B cell (primary cell): Measurements from ENCODE around the gene PTPN11. TPM values are rescaled to one million over a fixed set of nuclear protein-coding genes. Genes with fewer than 3 reads are reported as not detected.

Experiments used
- ATAC-seq: fragments of 200-7000 bp; cut with Tn5 transposase; one replicate; pipeline ENCODE4 v1.10.0; 2021; ENCODE audit warnings: low read depth, mild to moderate bottlenecking, moderate number of reproducible peaks, moderate library complexity
- CTCF ChIA-PET: fragments of 350-600 bp; sonication (Branson Sonifier 250); formaldehyde crosslinking; loops from one replicate; lab custom pipeline; 2021; ENCODE audit warnings: antibody characterized with exemption, inconsistent platforms; lab: Charles Lee
- POLR2A ChIA-PET: fragments of 350-600 bp; sonication (Branson Sonifier 250); formaldehyde crosslinking; loops from one replicate; lab custom pipeline; 2021; ENCODE audit warnings: antibody characterized with exemption; lab: Charles Lee
- DNase-seq: peaks from one replicate; pipeline ENCODE4 v3.0.0; 2013
- H2AFZ ChIP-seq: 2 replicates; pipeline ENCODE4 v1.6.1; 2012; ENCODE audit warnings: mild to moderate bottlenecking, low read depth, low read length; ENCODE audit not compliant: insufficient read depth, poor library complexity, severe bottlenecking
- H3K27ac ChIP-seq, 2 donors: 1 replicate in 1 of 2; 2 replicates in 1 of 2; pipeline ENCODE4 v1.5.1; 2012 to 2013; ENCODE audit warnings: low read length in 2 of 2, mild to moderate bottlenecking in 2 of 2, moderate library complexity in 1 of 2
- H3K27me3 ChIP-seq, 4 experiments: fragments of 200-600 bp in 1 of 4; sonication (generic) in 1 of 4; replicated peaks in 1 of 4; 1 replicate in 2 of 4; 2 replicates in 2 of 4; pipeline versions ENCODE4 v1.6.1 to v1.7.0; 2013 to 2016; ENCODE audit warnings: low read length in 3 of 4, mild to moderate bottlenecking in 2 of 4, mixed read lengths in 1 of 4, moderate library complexity in 1 of 4; ENCODE audit not compliant: insufficient read depth in 4 of 4, control insufficient read depth in 3 of 4; ENCODE audit errors: control extremely low read depth in 1 of 4
- H3K36me3 ChIP-seq, 2 experiments: replicated peaks in 1 of 2; 1 replicate in 1 of 2; 2 replicates in 1 of 2; pipeline versions ENCODE4 v1.6.1 to v1.7.1; 2013; ENCODE audit warnings: low read length in 1 of 2; ENCODE audit not compliant: insufficient read depth in 2 of 2, control insufficient read depth in 1 of 2; ENCODE audit errors: control extremely low read depth in 1 of 2, extremely low read depth in 1 of 2
- H3K4me1 ChIP-seq, 2 donors: fragments of 200-600 bp in 1 of 2; sonication (generic) in 1 of 2; 1 replicate in 1 of 2; 2 replicates in 1 of 2; pipeline versions ENCODE4 v1.5.1 to v1.6.1; 2013 to 2017; ENCODE audit warnings: low read length in 2 of 2; ENCODE audit not compliant: control insufficient read depth in 2 of 2, insufficient read depth in 2 of 2
- H3K4me2 ChIP-seq: replicated peaks from 2 replicates; pipeline ENCODE3; 2012; ENCODE audit warnings: mild to moderate bottlenecking, low read depth, low read length; ENCODE audit not compliant: poor library complexity, severe bottlenecking
- H3K4me3 ChIP-seq, 5 experiments: fragments of 200-600 bp in 1 of 5; sonication (generic) in 1 of 5; 1 replicate in 3 of 5; 2 replicates in 2 of 5; pipeline versions ENCODE4 v1.5.1 to v1.7.0; 2011 to 2016; ENCODE audit warnings: low read length in 4 of 5, mild to moderate bottlenecking in 4 of 5, low read depth in 2 of 5, control low read depth in 1 of 5, moderate library complexity in 1 of 5; ENCODE audit not compliant: insufficient read depth in 1 of 5; ENCODE audit errors: control extremely low read depth in 1 of 5, extremely low read depth in 1 of 5
- H3K79me2 ChIP-seq: fragments of 200-600 bp; sonication (generic); one replicate; pipeline ENCODE4 v1.6.0; 2016; ENCODE audit warnings: low read length; ENCODE audit not compliant: control insufficient read depth, insufficient read depth
- H3K9ac ChIP-seq: fragments of 200-600 bp; sonication (generic); 2 replicates; pipeline ENCODE4 v1.6.1; 2017; ENCODE audit warnings: mild to moderate bottlenecking, low read length, moderate library complexity
- H3K9me3 ChIP-seq, 3 donors: one replicate each; pipeline versions ENCODE4 v1.6.1 to v1.7.1; 2013; ENCODE audit warnings: low read length in 2 of 3; ENCODE audit not compliant: control insufficient read depth in 2 of 3, insufficient read depth in 1 of 3; ENCODE audit errors: control extremely low read depth in 1 of 3
- H4K20me1 ChIP-seq: 2 replicates; pipeline ENCODE4 v1.6.0; 2012; ENCODE audit warnings: mild to moderate bottlenecking, low read length; ENCODE audit not compliant: insufficient read depth, control insufficient read depth, poor library complexity, severe bottlenecking
- H3K27ac Mint-ChIP-seq: one replicate; pipeline ENCODE4 v1.8.0; 2021; ENCODE audit warnings: mixed read lengths
- H3K27me3 Mint-ChIP-seq: one replicate; pipeline ENCODE4 v1.8.0; 2021; ENCODE audit warnings: mixed read lengths
- H3K4me1 Mint-ChIP-seq: one replicate; pipeline ENCODE4 v1.8.0; 2021; ENCODE audit warnings: mixed read lengths
- H3K4me3 Mint-ChIP-seq: one replicate; pipeline ENCODE4 v1.8.0; 2021; ENCODE audit warnings: mixed read lengths
- H3K9me3 Mint-ChIP-seq: one replicate; pipeline ENCODE4 v1.8.0; 2022; ENCODE audit warnings: mixed read lengths; ENCODE audit not compliant: insufficient read depth
- EZH2 ChIP-seq: IDR thresholded peaks from 2 replicates; pipeline ENCODE4 v1.6.1; 2012; ENCODE audit warnings: borderline replicate concordance, low read depth, mild to moderate bottlenecking, moderate library complexity, low read length; ENCODE audit not compliant: insufficient read depth, poor library complexity, severe bottlenecking
- WGBS: methylation state at CpG from one replicate; pipeline ENCODE4 v1.1.5; 2013; ENCODE audit warnings: missing lambda C conversion rate; ENCODE audit not compliant: insufficient coverage; 5-methylcytosine and 5-hydroxymethylcytosine counted together
- intact Hi-C: fragments of 100-400 bp; cut with micrococcal nuclease; formaldehyde crosslinking; loops from one replicate; pipeline ENCODE4 v1.10.0; 2022
- polyA plus RNA-seq: library from polyadenylated mRNA; depleted of rRNA; stranded (reverse); fragments of >200 nt; gene quantifications from 2 replicates; pipeline ENCODE4 v1.2.3, GENCODE V29; 2012
- total RNA-seq, 2 donors: library from RNA; stranded (reverse); fragments of 120-200 nt in 1 of 2; gene quantifications; 1 replicate in 1 of 2; 2 replicates in 1 of 2; pipeline versions ENCODE4 v1.2.3 to v1.2.4, GENCODE V29; 2013 to 2022
- TF ChIP-seq, protein P1 (sequence below): fragments of 200-600 bp; IDR thresholded peaks from one replicate; pipeline ENCODE4 v1.8.0; 2022; ENCODE audit warnings: antibody characterized with exemption, mild to moderate bottlenecking

Gene PTPN11
- total and polyA plus RNA-seq, 2 donors (not counting 1 experiment from before 2014, with no cell fraction given) = 7.8 to 53.1 TPM

GRCh38 chr12:112427760-112428159 lies 9.0 kb downstream of the PTPN11 start:
- no peak overlapping the region for H3K27ac Mint-ChIP-seq
- intact Hi-C loops = no loop called here
- peaks cover 18% of the 10 kb centered on the region for H3K4me1 Mint-ChIP-seq
- POLR2A ChIA-PET = no interaction called here
- Histone ChIP-seq H3K4me2 (no peak overlapping the region), H3K79me2 (peaks cover 94% of the 10 kb centered on the region), H3K27me3 (no peaks in the 10 kb centered on the region), H3K27ac (no peak overlapping the region), H4K20me1 (peaks cover 42% of the 10 kb centered on the region), H3K36me3 (peaks cover 0 to 2% of the 10 kb centered on the region in 2 experiments), H3K9ac (no peak overlapping the region), H3K9me3 (no peaks in the 10 kb centered on the region), H3K4me3 (no peak overlapping the region), H3K4me1 (no peaks in the 10 kb centered on the region), H2AFZ (no peak overlapping the region)
- no peak for ATAC-seq
- DNase-seq = no peak
- TF ChIP-seq, protein P1, sequence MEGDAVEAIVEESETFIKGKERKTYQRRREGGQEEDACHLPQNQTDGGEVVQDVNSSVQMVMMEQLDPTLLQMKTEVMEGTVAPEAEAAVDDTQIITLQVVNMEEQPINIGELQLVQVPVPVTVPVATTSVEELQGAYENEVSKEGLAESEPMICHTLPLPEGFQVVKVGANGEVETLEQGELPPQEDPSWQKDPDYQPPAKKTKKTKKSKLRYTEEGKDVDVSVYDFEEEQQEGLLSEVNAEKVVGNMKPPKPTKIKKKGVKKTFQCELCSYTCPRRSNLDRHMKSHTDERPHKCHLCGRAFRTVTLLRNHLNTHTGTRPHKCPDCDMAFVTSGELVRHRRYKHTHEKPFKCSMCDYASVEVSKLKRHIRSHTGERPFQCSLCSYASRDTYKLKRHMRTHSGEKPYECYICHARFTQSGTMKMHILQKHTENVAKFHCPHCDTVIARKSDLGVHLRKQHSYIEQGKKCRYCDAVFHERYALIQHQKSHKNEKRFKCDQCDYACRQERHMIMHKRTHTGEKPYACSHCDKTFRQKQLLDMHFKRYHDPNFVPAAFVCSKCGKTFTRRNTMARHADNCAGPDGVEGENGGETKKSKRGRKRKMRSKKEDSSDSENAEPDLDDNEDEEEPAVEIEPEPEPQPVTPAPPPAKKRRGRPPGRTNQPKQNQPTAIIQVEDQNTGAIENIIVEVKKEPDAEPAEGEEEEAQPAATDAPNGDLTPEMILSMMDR = no peak
- no peak for TF ChIP-seq EZH2
- 100% methylated on average over 2 of the region's 2 CpGs for WGBS
- H3K9me3 Mint-ChIP-seq = no peaks in the 10 kb centered on the region
- H3K27me3 Mint-ChIP-seq = no peaks in the 10 kb centered on the region
- H3K4me3 Mint-ChIP-seq = no peak overlapping the region
- CTCF ChIA-PET = no interaction called here

DNA sequence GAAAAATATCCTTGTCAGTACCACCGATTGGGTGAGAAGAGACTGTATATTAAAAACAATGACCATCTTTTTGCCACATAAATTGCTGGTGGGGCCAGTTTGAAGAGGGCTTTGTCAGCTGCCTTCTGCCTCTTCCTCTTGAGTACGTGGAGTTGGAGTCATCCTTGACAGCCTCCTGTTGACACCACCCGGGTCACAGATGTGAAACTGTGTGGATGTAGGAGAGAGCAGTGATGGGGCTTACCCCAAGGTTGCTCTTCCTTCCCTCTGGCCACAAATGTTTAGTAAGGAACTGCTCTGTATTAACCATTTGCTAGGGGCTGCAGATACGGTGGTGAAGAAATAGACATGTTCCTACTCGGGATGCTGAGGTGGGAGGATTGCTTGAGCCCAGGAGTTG lies 12.2 kb downstream of the PTPN11 start:
- no peaks in the 10 kb centered on the region for H3K9me3 Mint-ChIP-seq
- no peaks in the 10 kb centered on the region for H3K36me3 ChIP-seq
- intact Hi-C loops = no loop called here
- H3K4me3 Mint-ChIP-seq = no peak overlapping the region
- H3K4me3 ChIP-seq = no peak overlapping the region
- ATAC-seq (no peak), DNase-seq (no peak)
- no peaks in the 10 kb centered on the region for H3K4me1 ChIP-seq
- no peak overlapping the region for H3K9ac ChIP-seq
- ChIA-PET CTCF (no interaction called here), POLR2A (no interaction called here)
- no peak overlapping the region for H3K4me2 ChIP-seq
- no peaks in the 10 kb centered on the region for H3K27me3 Mint-ChIP-seq
- peaks cover 87% of the 10 kb centered on the region for H3K79me2 ChIP-seq
- H2AFZ ChIP-seq = no peak overlapping the region
- TF ChIP-seq, protein P1 = no peak
- TF ChIP-seq EZH2 = no peak
- 50% methylated on average over 2 of the region's 5 CpGs for WGBS
- H3K27me3 ChIP-seq = no peaks in the 10 kb centered on the region
- H4K20me1 ChIP-seq = peaks cover 31% of the 10 kb centered on the region
- peaks cover 9% of the 10 kb centered on the region for H3K4me1 Mint-ChIP-seq
- no peaks in the 10 kb centered on the region for H3K9me3 ChIP-seq
- H3K27ac Mint-ChIP-seq = no peak overlapping the region
- no peak overlapping the region for H3K27ac ChIP-seq
